Activated T-cell treated with anti-CD3 and anti-CD28 coated beads, Interleukin-2, amount 50 U/mL, for 72 hours (primary cell): ENCODE data around the gene LRRC43. TPM values are rescaled to one million over a fixed set of nuclear protein-coding genes. Genes with fewer than 3 reads are reported as not detected.
"Not testable (repeated sequence)": the region's sequence is repeated elsewhere in the genome, so short reads cannot be mapped to it uniquely, and the experiment has no call there.

Experiments used
- ATAC-seq, 2 donors: fragments of 150-1000 bp; cut with Tn5 transposase; replicated peaks in 1 of 2; 2 replicates each; pipeline ENCODE4 v1.10.0; 2021; ENCODE audit warnings: moderate library complexity in 2 of 2, mild to moderate bottlenecking in 1 of 2
- DNase-seq, 2 donors: peaks; one replicate each; pipeline ENCODE4 v3.0.0; 2021 to 2022; ENCODE audit warnings: mixed read lengths in 1 of 2
- H3K27ac Mint-ChIP-seq: one replicate; pipeline ENCODE4 v1.8.0; 2022; ENCODE audit warnings: mild to moderate bottlenecking, moderate library complexity, mixed read lengths
- H3K27me3 Mint-ChIP-seq: one replicate; pipeline ENCODE4 v1.8.0; 2022; ENCODE audit warnings: low read depth, mixed read lengths
- H3K36me3 Mint-ChIP-seq, 2 donors: one replicate each; pipeline ENCODE4 v1.8.0; 2022; ENCODE audit warnings: mixed read lengths in 2 of 2, mild to moderate bottlenecking in 1 of 2; ENCODE audit not compliant: insufficient read depth in 2 of 2
- H3K4me1 Mint-ChIP-seq: one replicate; pipeline ENCODE4 v1.8.0; 2022; ENCODE audit warnings: low read depth, mixed read lengths
- H3K4me3 Mint-ChIP-seq, 2 donors: one replicate each; pipeline ENCODE4 v1.8.0; 2022; ENCODE audit warnings: mild to moderate bottlenecking in 2 of 2, mixed read lengths in 2 of 2, moderate library complexity in 2 of 2
- H3K9me3 Mint-ChIP-seq, 2 donors: one replicate each; pipeline ENCODE4 v1.8.0; 2022; ENCODE audit warnings: mixed read lengths in 2 of 2
- total RNA-seq, 2 donors: library from RNA; stranded (reverse); gene quantifications; one replicate each; pipeline ENCODE4 v1.2.3, GENCODE V29; 2022

LRRC43 gene
- total RNA-seq, 2 donors from 2014 or later, result 0.74 to 1.2 TPM

DNA sequence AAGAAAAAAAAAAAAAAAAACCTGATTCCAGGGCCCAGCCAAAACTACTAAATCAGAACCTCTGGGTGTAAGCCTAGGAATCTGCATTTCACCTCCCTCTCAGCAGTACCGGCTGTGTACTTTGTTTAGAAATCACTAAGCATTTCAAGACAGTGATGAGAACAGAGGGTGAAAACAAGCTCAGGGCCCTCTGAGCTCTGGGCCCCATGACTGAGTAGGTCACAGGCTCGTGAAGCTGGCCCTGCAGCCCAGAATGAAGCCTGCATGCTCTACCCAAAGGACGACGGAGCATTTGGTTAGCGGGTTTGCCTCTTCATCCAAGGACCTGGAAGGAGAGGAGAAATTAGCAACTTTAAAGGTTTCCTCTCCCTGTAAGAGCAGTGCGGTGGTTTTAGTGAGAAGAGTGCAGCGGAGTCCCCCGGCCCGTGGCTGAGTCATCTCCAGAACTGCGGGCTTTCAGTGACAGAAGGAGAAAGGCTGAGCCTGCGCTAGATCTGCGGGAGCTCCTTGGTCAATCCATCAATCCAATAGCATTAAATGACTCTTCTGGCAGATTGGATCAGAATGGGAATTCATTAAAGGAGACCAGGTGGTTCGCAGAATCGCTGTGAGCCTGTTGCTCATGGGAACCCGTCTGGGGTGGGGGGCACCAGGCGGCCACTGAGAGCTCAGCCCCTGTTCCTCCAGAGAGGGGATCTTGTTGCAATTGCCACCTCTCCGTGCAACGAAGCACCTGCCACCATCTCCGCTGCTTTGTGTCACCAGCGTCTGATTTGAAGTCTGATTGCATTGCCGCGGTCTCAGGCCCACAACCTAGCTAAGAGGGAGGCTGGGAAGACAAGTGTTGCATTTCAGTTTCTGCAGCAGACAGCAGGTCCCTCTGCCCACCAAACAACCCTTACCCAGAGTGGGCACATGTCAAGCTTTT, 16.2 kb upstream of the LRRC43 start:
- peak overlapping the region; percentile 58 to 72 for H3K4me3 Mint-ChIP-seq
- no peaks in the 10 kb centered on the region for H3K36me3 Mint-ChIP-seq
- peak; percentile 75 to 84 for DNase-seq
- H3K27me3 Mint-ChIP-seq, result no peaks in the 10 kb centered on the region
- no peaks in the 10 kb centered on the region for H3K9me3 Mint-ChIP-seq
- H3K4me1 Mint-ChIP-seq, result peaks cover 43% of the 10 kb centered on the region
- H3K27ac Mint-ChIP-seq, result peak overlapping the region; percentile 55
- ATAC-seq, result peak; percentile 87 to 91

DNA sequence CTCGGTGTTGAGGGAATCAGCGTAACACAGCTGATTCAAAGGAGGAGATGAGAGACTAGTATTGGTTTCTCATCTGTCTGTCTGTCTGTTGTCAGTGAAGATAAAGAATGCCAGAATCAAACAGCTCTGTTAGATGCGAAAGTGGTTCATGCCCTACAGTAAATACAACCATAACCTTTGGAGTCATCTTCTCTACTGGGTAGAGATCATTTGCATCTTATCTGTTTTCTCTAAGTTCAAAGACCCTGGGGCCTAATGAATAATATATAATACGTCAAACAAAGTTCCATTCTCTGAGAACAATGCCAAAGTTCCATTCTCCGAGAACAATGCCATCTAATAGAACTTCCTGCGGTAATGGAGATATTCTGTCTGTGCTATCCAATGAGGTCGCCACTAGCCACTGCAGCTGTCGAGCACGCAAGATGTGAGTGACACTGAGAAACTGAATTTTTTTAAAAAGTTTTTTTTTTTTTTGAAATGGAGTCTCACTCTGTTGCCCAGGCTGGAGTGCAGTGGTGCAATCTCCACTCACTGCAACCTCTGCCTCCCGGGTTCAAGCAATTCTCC, 15.5 kb upstream of the LRRC43 start:
- H3K4me3 Mint-ChIP-seq, result peak overlapping the region; percentile 58 to 72
- no peak overlapping the region for H3K27ac Mint-ChIP-seq
- H3K36me3 Mint-ChIP-seq, result no peaks in the 10 kb centered on the region
- H3K27me3 Mint-ChIP-seq, result no peaks in the 10 kb centered on the region
- ATAC-seq (peak in 1 of 2 donors; percentile 41), DNase-seq (no peak)
- no peaks in the 10 kb centered on the region for H3K9me3 Mint-ChIP-seq
- peaks cover 36% of the 10 kb centered on the region for H3K4me1 Mint-ChIP-seq

DNA sequence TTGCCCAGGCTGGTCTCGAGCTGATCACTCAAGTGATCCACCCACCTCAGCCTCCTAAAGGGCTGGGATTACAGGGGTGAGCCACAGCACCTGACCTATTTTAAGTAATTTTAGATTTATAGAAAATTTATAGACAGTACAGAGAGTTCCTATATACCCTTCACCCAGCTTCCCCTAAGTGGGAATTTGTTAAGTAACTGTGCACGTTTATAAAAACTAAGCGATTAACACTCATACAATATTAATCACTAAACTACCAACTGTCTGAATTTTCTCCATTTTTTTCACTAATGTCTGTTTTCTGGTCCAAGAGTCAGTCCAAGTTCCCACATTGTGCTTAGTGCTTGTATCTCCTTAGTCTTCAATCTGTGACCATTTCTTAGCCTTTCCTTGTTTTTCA, 14.4 kb upstream of the LRRC43 start:
- Mint-ChIP-seq H3K27me3 (no peaks in the 10 kb centered on the region), H3K4me1 (peaks cover 25% of the 10 kb centered on the region), H3K9me3 (no peaks in the 10 kb centered on the region), H3K36me3 (no peaks in the 10 kb centered on the region), H3K4me3 (no peak overlapping the region), H3K27ac (no peak overlapping the region)
- DNase-seq (no peak), ATAC-seq (no peak)

DNA sequence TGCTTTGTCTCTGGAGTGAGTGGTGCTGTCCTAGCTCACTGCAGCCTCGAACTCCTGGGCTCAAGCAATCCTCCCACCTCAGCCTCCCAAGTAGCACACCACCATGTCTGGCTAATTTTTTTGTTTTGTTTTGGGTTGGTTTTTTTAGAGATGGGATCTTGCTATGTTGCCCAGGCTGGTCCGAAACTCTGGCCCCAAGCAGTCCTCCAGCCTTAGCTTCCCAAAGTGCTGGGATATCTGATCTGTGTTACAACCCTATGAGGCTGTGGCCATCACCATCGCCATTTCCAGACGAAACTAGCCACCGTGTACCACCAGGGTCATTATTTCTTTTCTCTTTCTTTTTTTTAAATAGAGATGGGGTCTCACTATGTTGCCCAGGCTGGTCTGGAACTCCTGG, 11.5 kb upstream of the LRRC43 start:
- ATAC-seq (no peak), DNase-seq (no peak)
- Mint-ChIP-seq H3K4me3 (no peak overlapping the region), H3K36me3 (no peaks in the 10 kb centered on the region), H3K27ac (no peak overlapping the region), H3K27me3 (no peaks in the 10 kb centered on the region), H3K4me1 (peaks cover 26% of the 10 kb centered on the region), H3K9me3 (no peaks in the 10 kb centered on the region)

GRCh38 chr12:122172262-122172939, 10.5 kb upstream of the LRRC43 start:
- H3K4me3 Mint-ChIP-seq, result no peak overlapping the region

GRCh38 chr12:122174155-122174845, 8.6 kb upstream of the LRRC43 start, which contains the start of gene IL31:
Gene IL31 (minus strand): TSS chr12:122174221. CDS start chr12:122174172, 49 bp downstream.
- peak; percentile 33 to 37 for DNase-seq
- Mint-ChIP-seq H3K27me3 (no peaks in the 10 kb centered on the region), H3K4me1 (peaks cover 14% of the 10 kb centered on the region), H3K9me3 (no peaks in the 10 kb centered on the region), H3K27ac (no peak within 1 kb of the TSS), H3K4me3 (peak within 1 kb of the TSS; percentile 1 to 35), H3K36me3 (no peaks in the 10 kb centered on the region)
- ATAC-seq, result peak; percentile 89 to 93

More at GRCh38 chr12:122172262-122172939, 10.5 kb upstream of the LRRC43 start:
- Mint-ChIP-seq H3K9me3 (no peaks in the 10 kb centered on the region), H3K36me3 (no peaks in the 10 kb centered on the region), H3K27me3 (no peaks in the 10 kb centered on the region), H3K4me1 (peaks cover 16% of the 10 kb centered on the region), H3K27ac (no peak overlapping the region)
- DNase-seq (no peak), ATAC-seq (no peak)

GRCh38 chr12:122176473-122176872, 6.5 kb upstream of the LRRC43 start:
- not testable (repeated sequence) for ATAC-seq, H3K36me3 Mint-ChIP-seq, H3K27me3 Mint-ChIP-seq, H3K27ac Mint-ChIP-seq, DNase-seq, H3K4me3 Mint-ChIP-seq, H3K9me3 Mint-ChIP-seq
- peaks cover 14% of the 10 kb centered on the region for H3K4me1 Mint-ChIP-seq

GRCh38 chr12:122183588-122183940, 641 bp downstream of the LRRC43 start:
- no peaks in the 10 kb centered on the region for H3K9me3 Mint-ChIP-seq
- no peak for DNase-seq
- peaks cover 11% of the 10 kb centered on the region for H3K4me1 Mint-ChIP-seq
- H3K27me3 Mint-ChIP-seq, result peaks cover 18% of the 10 kb centered on the region
- ATAC-seq, result no peak
- no peak overlapping the region for H3K27ac Mint-ChIP-seq
- H3K36me3 Mint-ChIP-seq, result no peaks in the 10 kb centered on the region
- peak overlapping the region; percentile 58 to 81 for H3K4me3 Mint-ChIP-seq

GRCh38 chr12:122184517-122184916, 1.6 kb downstream of the LRRC43 start:
- DNase-seq (no peak), ATAC-seq (no peak)
- peak overlapping the region; percentile 27 to 81 for H3K4me3 Mint-ChIP-seq
- no peak overlapping the region for H3K27ac Mint-ChIP-seq
- peaks cover 18% of the 10 kb centered on the region for H3K27me3 Mint-ChIP-seq
- peaks cover 11% of the 10 kb centered on the region for H3K4me1 Mint-ChIP-seq
- no peaks in the 10 kb centered on the region for H3K36me3 Mint-ChIP-seq
- no peaks in the 10 kb centered on the region for H3K9me3 Mint-ChIP-seq

- ATAC-seq (no peak), DNase-seq (no peak)
- Mint-ChIP-seq H3K4me1 (peaks cover 11% of the 10 kb centered on the region), H3K27me3 (peaks cover 18% of the 10 kb centered on the region), H3K27ac (no peak overlapping the region), H3K36me3 (no peaks in the 10 kb centered on the region), H3K4me3 (no peak overlapping the region), H3K9me3 (no peaks in the 10 kb centered on the region)
Measured at GRCh38 chr12:122185079-122185478, 2.2 kb downstream of the LRRC43 start.

DNA sequence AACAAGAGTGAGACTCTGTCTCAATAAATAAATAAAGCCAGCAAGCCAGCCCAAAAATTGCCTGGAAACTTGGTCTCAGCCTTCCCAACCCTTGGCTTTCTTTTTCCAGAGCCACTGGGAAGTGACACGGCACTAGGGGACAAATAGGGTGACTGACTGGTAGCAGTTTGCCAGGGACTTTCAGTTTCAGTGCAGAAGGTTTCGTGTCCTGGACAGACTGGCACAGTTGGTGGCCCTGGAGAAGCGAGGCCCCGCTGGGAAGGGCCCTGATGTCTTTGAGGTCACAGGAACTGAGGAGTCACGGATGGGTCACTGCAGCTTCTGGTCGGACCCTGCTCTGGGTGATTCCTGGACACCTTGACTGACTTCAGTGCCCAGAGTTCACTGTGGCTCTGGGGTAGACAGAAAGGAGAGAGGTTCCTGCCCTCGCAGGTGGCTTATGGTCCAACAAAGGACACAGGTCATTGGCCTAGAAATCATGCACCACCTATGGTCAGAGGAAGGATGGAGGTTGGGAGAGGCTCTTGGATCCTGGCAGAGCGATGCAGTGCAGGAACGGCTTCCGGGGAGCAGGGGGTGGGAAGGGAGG, 2.7 kb downstream of the LRRC43 start:
- Mint-ChIP-seq H3K9me3 (no peaks in the 10 kb centered on the region), H3K4me3 (no peak overlapping the region)
- no peak for DNase-seq

DNA sequence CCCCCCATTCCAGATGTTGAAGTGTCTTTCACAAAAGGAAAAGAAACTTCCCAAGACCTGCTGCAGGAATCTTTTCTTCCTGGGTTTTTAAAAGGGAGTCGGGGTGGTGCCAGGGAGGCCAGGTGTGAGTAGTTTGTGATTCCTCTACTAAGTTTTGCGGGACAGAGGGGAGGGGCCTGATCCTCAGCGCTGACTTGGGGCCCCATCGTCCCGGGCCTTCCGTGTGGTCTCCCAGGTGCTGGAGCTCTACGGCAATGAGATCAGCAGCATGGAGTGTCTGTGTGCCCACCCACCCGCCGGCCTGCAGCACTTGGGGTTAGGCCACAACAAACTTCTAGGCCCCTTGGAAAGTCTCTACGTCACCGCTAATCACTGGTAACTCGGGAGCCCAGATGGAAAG, 4.5 kb downstream of the LRRC43 start:
- no peaks in the 10 kb centered on the region for H3K9me3 Mint-ChIP-seq
- no peaks in the 10 kb centered on the region for H3K36me3 Mint-ChIP-seq
- H3K4me1 Mint-ChIP-seq, result peaks cover 15% of the 10 kb centered on the region
- DNase-seq (no peak), ATAC-seq (no peak)
- peaks cover 18% of the 10 kb centered on the region for H3K27me3 Mint-ChIP-seq
- H3K27ac Mint-ChIP-seq, result no peak overlapping the region
- H3K4me3 Mint-ChIP-seq, result no peak overlapping the region

More for the DNA sequence above, 2.7 kb downstream of the LRRC43 start:
- Mint-ChIP-seq H3K27me3 (peaks cover 18% of the 10 kb centered on the region), H3K36me3 (no peaks in the 10 kb centered on the region), H3K27ac (no peak overlapping the region), H3K4me1 (peaks cover 15% of the 10 kb centered on the region)
- ATAC-seq, result no peak
